Measurements from ENCODE around the gene LEFTY2. TPM values are rescaled to one million over a fixed set of nuclear protein-coding genes. Genes with fewer than 3 reads are reported as not detected.

LEFTY2 gene
- polyA plus RNA-seq, 1 experiment, result not detected

DNA sequence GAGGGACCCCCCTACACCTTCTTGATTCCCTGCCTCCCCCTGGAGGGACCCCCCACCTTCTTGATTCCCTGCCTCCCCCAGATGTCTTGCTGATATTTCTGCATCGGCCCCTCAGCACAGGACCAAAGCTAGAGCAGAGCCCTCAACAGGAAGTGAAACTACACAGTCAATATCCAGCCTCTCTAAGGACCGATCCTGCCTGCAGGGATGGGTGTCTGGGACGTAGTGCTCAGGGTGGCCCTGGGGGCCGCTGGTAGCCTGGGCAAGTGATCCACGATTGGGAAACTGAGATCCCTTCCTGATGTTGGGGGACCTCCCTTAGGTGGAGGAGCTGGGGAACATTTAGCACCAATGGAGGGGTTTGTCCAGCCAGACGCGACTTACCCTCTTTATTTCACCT lies 3.9 kb upstream of the LEFTY2 start:
- CTCF ChIA-PET, result interaction anchor here (0.8 to 2.0 kb wide), 4 partner anchors 8 to 470 kb away, joined by 3 to 8 read pairs (median 4); no protein-coding TSS in a partner anchor
- no peak for DNase-seq (ENCODE audit: low read depth)
- TF ChIP-seq, protein P1, sequence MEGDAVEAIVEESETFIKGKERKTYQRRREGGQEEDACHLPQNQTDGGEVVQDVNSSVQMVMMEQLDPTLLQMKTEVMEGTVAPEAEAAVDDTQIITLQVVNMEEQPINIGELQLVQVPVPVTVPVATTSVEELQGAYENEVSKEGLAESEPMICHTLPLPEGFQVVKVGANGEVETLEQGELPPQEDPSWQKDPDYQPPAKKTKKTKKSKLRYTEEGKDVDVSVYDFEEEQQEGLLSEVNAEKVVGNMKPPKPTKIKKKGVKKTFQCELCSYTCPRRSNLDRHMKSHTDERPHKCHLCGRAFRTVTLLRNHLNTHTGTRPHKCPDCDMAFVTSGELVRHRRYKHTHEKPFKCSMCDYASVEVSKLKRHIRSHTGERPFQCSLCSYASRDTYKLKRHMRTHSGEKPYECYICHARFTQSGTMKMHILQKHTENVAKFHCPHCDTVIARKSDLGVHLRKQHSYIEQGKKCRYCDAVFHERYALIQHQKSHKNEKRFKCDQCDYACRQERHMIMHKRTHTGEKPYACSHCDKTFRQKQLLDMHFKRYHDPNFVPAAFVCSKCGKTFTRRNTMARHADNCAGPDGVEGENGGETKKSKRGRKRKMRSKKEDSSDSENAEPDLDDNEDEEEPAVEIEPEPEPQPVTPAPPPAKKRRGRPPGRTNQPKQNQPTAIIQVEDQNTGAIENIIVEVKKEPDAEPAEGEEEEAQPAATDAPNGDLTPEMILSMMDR (IDR thresholded peaks at IDR 0.05; ENCODE audit: insufficient read depth, low read depth, low read length), result no peak
- H3K36me3 ChIP-seq (ENCODE audit: control insufficient read depth, insufficient read depth, low read length), result no peaks in the 10 kb centered on the region
- no peak overlapping the region for H3K4me3 ChIP-seq (ENCODE audit: low read depth, low read length)
- peaks cover 11% of the 10 kb centered on the region for H3K27me3 ChIP-seq (ENCODE audit: control insufficient read depth, insufficient read depth, low read length)
- POLR2A ChIA-PET, result no interaction called here

DNA sequence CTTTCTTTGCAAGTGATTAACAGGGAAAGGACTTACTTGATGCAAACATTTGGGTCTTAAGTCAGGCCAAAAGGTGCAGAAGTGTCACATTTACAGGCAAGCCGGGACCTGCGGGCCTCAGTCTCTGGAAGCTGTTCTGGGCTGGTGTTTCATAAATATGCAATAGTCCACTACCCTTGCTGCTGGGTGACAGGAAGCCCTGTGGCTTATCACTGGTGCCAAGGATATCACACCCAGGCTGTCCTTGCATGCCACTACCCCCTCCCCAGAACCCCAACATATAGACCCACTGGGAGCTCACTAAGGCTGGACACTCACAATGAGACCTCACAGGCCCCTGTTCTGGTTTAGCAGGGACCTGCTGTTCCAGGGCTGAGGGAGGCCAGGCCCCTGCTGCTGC lies 3.4 kb upstream of the LEFTY2 start:
- H3K36me3 ChIP-seq (ENCODE audit: control insufficient read depth, insufficient read depth, low read length), result no peaks in the 10 kb centered on the region
- TF ChIP-seq, protein P1 (IDR thresholded peaks at IDR 0.05; ENCODE audit: insufficient read depth, low read depth, low read length), result no peak
- H3K4me3 ChIP-seq (ENCODE audit: low read depth, low read length), result no peak overlapping the region
- CTCF ChIA-PET, result interaction anchor here (1.1 to 2.0 kb wide), 3 partner anchors 10 to 470 kb away, joined by 4 to 8 read pairs (median 5); no protein-coding TSS in a partner anchor
- POLR2A ChIA-PET, result no interaction called here
- peaks cover 11% of the 10 kb centered on the region for H3K27me3 ChIP-seq (ENCODE audit: control insufficient read depth, insufficient read depth, low read length)
- DNase-seq (ENCODE audit: low read depth), result no peak

- POLR2A ChIA-PET, result no interaction called here
- Histone ChIP-seq H3K36me3 (ENCODE audit: control insufficient read depth, insufficient read depth, low read length) (no peaks in the 10 kb centered on the region), H3K4me3 (ENCODE audit: low read depth, low read length) (no peak overlapping the region), H3K27me3 (ENCODE audit: control insufficient read depth, insufficient read depth, low read length) (peaks cover 6% of the 10 kb centered on the region)
- no peak for DNase-seq (ENCODE audit: low read depth)
- TF ChIP-seq, protein P1 (IDR thresholded peaks at IDR 0.05; ENCODE audit: insufficient read depth, low read depth, low read length), result no peak
- CTCF ChIA-PET, result interaction anchor here (1.2 kb wide), 1 partner anchor 469 kb away, joined by 3 read pairs; no protein-coding TSS in a partner anchor
Observed at GRCh38 chr1:225943582-225943981, 2.6 kb upstream of the LEFTY2 start.

DNA sequence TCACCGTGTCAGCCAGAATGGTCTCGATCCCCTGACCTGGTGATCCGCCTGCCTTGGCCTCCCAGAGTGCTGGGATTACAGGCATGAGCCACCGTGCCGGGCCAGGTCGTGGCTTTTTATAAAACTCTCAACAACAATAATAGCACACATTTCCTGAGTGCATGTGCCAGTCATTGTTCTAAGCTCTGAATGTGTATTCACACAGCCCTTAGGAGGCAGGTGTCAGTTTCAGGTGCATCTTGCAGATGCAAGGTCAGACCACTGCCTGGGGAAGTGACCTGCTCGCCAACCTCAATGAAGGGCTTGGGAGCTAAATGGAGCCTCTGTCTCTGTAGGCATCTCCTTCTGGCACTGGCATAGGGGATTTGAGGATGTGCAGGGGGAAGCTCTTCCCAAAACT lies 1.6 kb upstream of the LEFTY2 start:
- no peak for DNase-seq (ENCODE audit: low read depth)
- TF ChIP-seq, protein P1 (IDR thresholded peaks at IDR 0.05; ENCODE audit: insufficient read depth, low read depth, low read length), result no peak
- ChIA-PET CTCF (interaction anchor here (1.2 kb wide), 1 partner anchor 468 kb away, joined by 3 read pairs; no protein-coding TSS in a partner anchor), POLR2A (no interaction called here)
- Histone ChIP-seq H3K36me3 (ENCODE audit: control insufficient read depth, insufficient read depth, low read length) (no peaks in the 10 kb centered on the region), H3K4me3 (ENCODE audit: low read depth, low read length) (no peak overlapping the region), H3K27me3 (ENCODE audit: control insufficient read depth, insufficient read depth, low read length) (peaks cover 3% of the 10 kb centered on the region; the same call in 1 of the 2 replicates)

DNA sequence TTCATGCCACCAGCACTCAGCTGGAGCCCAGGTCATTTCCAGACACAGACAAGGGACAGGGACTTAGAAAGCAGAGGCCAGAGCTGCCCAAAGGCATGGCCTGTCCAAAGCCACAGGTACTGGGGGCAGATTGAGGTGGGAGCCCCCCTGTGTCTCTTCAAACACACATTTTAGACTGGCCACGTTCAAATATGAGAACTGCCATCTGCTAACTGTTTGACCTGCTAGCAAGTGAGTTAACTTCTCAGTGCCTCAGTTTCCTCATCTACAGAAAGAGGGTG lies 862 bp upstream of the LEFTY2 start:
- H3K4me3 ChIP-seq (ENCODE audit: low read depth, low read length), result no peak overlapping the region
- H3K27me3 ChIP-seq (ENCODE audit: control insufficient read depth, insufficient read depth, low read length), result peaks cover 3% of the 10 kb centered on the region; the same call in 1 of the 2 replicates
- CTCF ChIA-PET, result no interaction called here
- POLR2A ChIA-PET, result no interaction called here
- DNase-seq (ENCODE audit: low read depth), result no peak
- H3K36me3 ChIP-seq (ENCODE audit: control insufficient read depth, insufficient read depth, low read length), result no peaks in the 10 kb centered on the region
- TF ChIP-seq, protein P1 (IDR thresholded peaks at IDR 0.05; ENCODE audit: insufficient read depth, low read depth, low read length), result no peak

Data from BJ (cell line).